Keratinocyte (primary cell): Measurements from ENCODE around the gene MGMT. TPM values are rescaled to one million over a fixed set of nuclear protein-coding genes. Genes with fewer than 3 reads are reported as not detected.

Source experiments
- DNase-seq: peaks from one replicate; pipeline ENCODE4 v3.0.0-alpha.2; 2011; ENCODE audit warnings: low read depth, missing footprints, low spot score
- FAIRE-seq: peaks from 2 replicates; lab custom pipeline; 2011; peaks lifted over from hg19 to GRCh38; lab: Jason Lieb, UNC
- H2AFZ ChIP-seq: 2 replicates; pipeline ENCODE4 v1.6.0; 2012; ENCODE audit warnings: low read length, control low read depth, inconsistent platforms; ENCODE audit not compliant: control insufficient read depth
- H3K27ac ChIP-seq: 2 replicates; pipeline ENCODE4 v1.5.1; 2011; ENCODE audit warnings: low read length; ENCODE audit not compliant: control insufficient read depth, insufficient read depth
- H3K27me3 ChIP-seq: 3 replicates; pipeline ENCODE4 v1.6.0; 2011; ENCODE audit warnings: low read length; ENCODE audit not compliant: control insufficient read depth, insufficient read depth; ENCODE audit errors: extremely low read depth
- H3K36me3 ChIP-seq, 2 experiments: 2 replicates in 1 of 2; 3 replicates in 1 of 2; pipeline ENCODE4 v1.5.1; 2011; ENCODE audit warnings: low read length in 2 of 2, mild to moderate bottlenecking in 1 of 2; ENCODE audit not compliant: control insufficient read depth in 2 of 2, insufficient read depth in 2 of 2; ENCODE audit errors: extremely low read depth in 1 of 2
- H3K4me1 ChIP-seq: 3 replicates; pipeline ENCODE4 v1.5.1; 2011; ENCODE audit warnings: low read length; ENCODE audit not compliant: control insufficient read depth, insufficient read depth; ENCODE audit errors: extremely low read depth
- H3K4me2 ChIP-seq: 3 replicates; pipeline ENCODE4 v1.6.0; 2011; ENCODE audit warnings: low read depth, low read length; ENCODE audit not compliant: control insufficient read depth, insufficient read depth; ENCODE audit errors: extremely low read depth
- H3K4me3 ChIP-seq, 3 experiments: fragments of 200-600 bp in 1 of 3; sonication (generic) in 1 of 3; 2 replicates in 2 of 3; 3 replicates in 1 of 3; pipeline ENCODE4 v1.5.1; 2011 to 2016; ENCODE audit warnings: low read length in 3 of 3, mild to moderate bottlenecking in 3 of 3, control low read depth in 2 of 3, inconsistent platforms in 1 of 3, low read depth in 1 of 3, mixed read lengths in 1 of 3, mixed run types in 1 of 3, moderate library complexity in 1 of 3; ENCODE audit not compliant: control insufficient read depth in 2 of 3, insufficient read depth in 2 of 3; ENCODE audit errors: extremely low read depth in 1 of 3
- H3K79me2 ChIP-seq: 2 replicates; pipeline ENCODE4 v1.6.0; 2012; ENCODE audit warnings: low read length; ENCODE audit not compliant: control insufficient read depth, insufficient read depth
- H3K9ac ChIP-seq: 3 replicates; pipeline ENCODE4 v1.6.0; 2011; ENCODE audit warnings: low read length; ENCODE audit not compliant: control insufficient read depth, insufficient read depth; ENCODE audit errors: extremely low read depth
- H3K9me1 ChIP-seq: 3 replicates; pipeline ENCODE4 v1.6.0; 2011; ENCODE audit warnings: low read length; ENCODE audit not compliant: control insufficient read depth, insufficient read depth; ENCODE audit errors: extremely low read depth
- H3K9me3 ChIP-seq: 2 replicates; pipeline ENCODE4 v1.5.1; 2012; ENCODE audit warnings: low read depth, low read length; ENCODE audit not compliant: control insufficient read depth
- H4K20me1 ChIP-seq: 3 replicates; pipeline ENCODE4 v1.6.0; 2011; ENCODE audit warnings: low read length; ENCODE audit not compliant: control insufficient read depth, insufficient read depth; ENCODE audit errors: extremely low read depth
- CTCF ChIP-seq, 3 experiments: IDR thresholded peaks in 1 of 3; conservative IDR thresholded peaks in 1 of 3; optimal IDR thresholded peaks in 1 of 3; 2 replicates in 2 of 3; 3 replicates in 1 of 3; pipeline versions ENCODE3 to v1.5.1; 2011; ENCODE audit warnings: low read length in 3 of 3, mild to moderate bottlenecking in 3 of 3, moderate library complexity in 2 of 3, control low read depth in 1 of 3, inconsistent platforms in 1 of 3; ENCODE audit not compliant: insufficient read depth in 2 of 3; ENCODE audit errors: extremely low read depth in 1 of 3
- EZH2 ChIP-seq: IDR thresholded peaks from one replicate; pipeline ENCODE4 v1.6.1; 2012; ENCODE audit warnings: inconsistent platforms, mild to moderate bottlenecking, low read length, moderate library complexity
- dilution Hi-C: fragments of 300-500 bp; cut with MboI; formaldehyde crosslinking; loops from one replicate; pipeline ENCODE4 v1.7.0; 2020; ENCODE audit warnings: low sequenced_read_pairs; ENCODE audit not compliant: extremely low pct_ligation_motif_present
- polyA plus RNA-seq, 5 experiments: library from polyadenylated mRNA; depleted of rRNA in 3 of 5; stranded (reverse) in 3 of 5; stranded (forward) in 1 of 5; unstranded in 1 of 5; fragments of >200 nt; gene quantifications; 1 replicate in 1 of 5; 2 replicates in 3 of 5; 3 replicates in 1 of 5; pipeline versions ENCODE4 v1.2.1 to v1.2.3, GENCODE V29; 2011 to 2012; ENCODE audit warnings: missing spikeins in 2 of 5, low read depth in 1 of 5, low replicate concordance in 1 of 5

Gene MGMT
- polyA plus RNA-seq, 1 donor (not counting 4 experiments of a cell fraction or from before 2014, with no cell fraction given), result 15.2 TPM

- H3K9me1 ChIP-seq, result no peaks in the 10 kb centered on the region
- no peak overlapping the region for H3K4me3 ChIP-seq
- H2AFZ ChIP-seq, result no peak overlapping the region
- DNase-seq, result no peak
- FAIRE-seq, result no peak
- no peaks in the 10 kb centered on the region for H4K20me1 ChIP-seq
- no peaks in the 10 kb centered on the region for H3K36me3 ChIP-seq
- TF ChIP-seq EZH2 (no peak), CTCF (optimal IDR thresholded peaks at IDR 0.05 in 1 of 3, IDR thresholded peaks at IDR 0.05 in 1 of 3, conservative IDR thresholded peaks at IDR 0.05 in 1 of 3; ENCODE audit: extremely low read depth in 1 of 3, insufficient read depth in 2 of 3, low read length in 3 of 3) (no peak)
- no peaks in the 10 kb centered on the region for H3K4me1 ChIP-seq
- no peaks in the 10 kb centered on the region for H3K27me3 ChIP-seq
- no peak overlapping the region for H3K4me2 ChIP-seq
- H3K9ac ChIP-seq, result no peak overlapping the region
- H3K9me3 ChIP-seq, result peaks cover 2% of the 10 kb centered on the region
- H3K27ac ChIP-seq, result no peak overlapping the region
- no peaks in the 10 kb centered on the region for H3K79me2 ChIP-seq
- dilution Hi-C loops, result no loop called here
Observed at GRCh38 chr10:129741978-129742741, 275.1 kb downstream of the MGMT start.

GRCh38 chr10:129742742-129743550, 275.9 kb downstream of the MGMT start:
- dilution Hi-C loops, result no loop called here
- no peaks in the 10 kb centered on the region for H3K9me1 ChIP-seq
- H3K27ac ChIP-seq, result no peak overlapping the region

More at GRCh38 chr10:129742742-129743550, 275.9 kb downstream of the MGMT start:
- H3K79me2 ChIP-seq, result no peaks in the 10 kb centered on the region
- no peaks in the 10 kb centered on the region for H3K27me3 ChIP-seq
- FAIRE-seq, result no peak
- H4K20me1 ChIP-seq, result no peaks in the 10 kb centered on the region
- H3K36me3 ChIP-seq, result no peaks in the 10 kb centered on the region
- TF ChIP-seq EZH2 (no peak), CTCF (optimal IDR thresholded peaks at IDR 0.05 in 1 of 3, IDR thresholded peaks at IDR 0.05 in 1 of 3, conservative IDR thresholded peaks at IDR 0.05 in 1 of 3; ENCODE audit: extremely low read depth in 1 of 3, insufficient read depth in 2 of 3, low read length in 3 of 3) (no peak)
- H3K9ac ChIP-seq, result no peak overlapping the region
- H3K4me3 ChIP-seq, result no peak overlapping the region
- no peak for DNase-seq
- peaks cover 2% of the 10 kb centered on the region for H3K9me3 ChIP-seq
- no peaks in the 10 kb centered on the region for H3K4me1 ChIP-seq
- H3K4me2 ChIP-seq, result no peak overlapping the region
- no peak overlapping the region for H2AFZ ChIP-seq
